Measurements from ENCODE around the gene RCOR1. TPM values are rescaled to one million over a fixed set of nuclear protein-coding genes. Genes with fewer than 3 reads are reported as not detected.
"Not testable (repeated sequence)": the region's sequence is repeated elsewhere in the genome, so short reads cannot be mapped to it uniquely, and the experiment has no call there.

Gene RCOR1
- total RNA-seq, 2 experiments from 2014 or later, result 14.8 to 15.3 TPM

- Mint-ChIP-seq H3K4me3 (no peak overlapping the region), H3K4me1 (peaks cover 49% of the 10 kb centered on the region), H3K9me3 (ENCODE audit: low read depth) (no peaks in the 10 kb centered on the region), H3K27ac (no peak overlapping the region), H3K27me3 (no peaks in the 10 kb centered on the region), H3K36me3 (ENCODE audit: low read depth) (peaks cover 3% of the 10 kb centered on the region)
- no peak for DNase-seq
- ATAC-seq, result no peak
- POLR2A ChIA-PET, result interaction anchor here (0.6 kb wide), 1 partner anchor 433 kb away, joined by 5 read pairs; no protein-coding TSS in a partner anchor
- intact Hi-C loops (cut with DNase I, micrococcal nuclease), result no loop called here
- CTCF ChIA-PET, result interaction anchor here (0.6 to 1.9 kb wide), 3 partner anchors 10 to 27 kb away, joined by 4 to 8 read pairs (median 6); no protein-coding TSS in a partner anchor
Observed at GRCh38 chr14:102620413-102620812, 28.0 kb downstream of the RCOR1 start.

GRCh38 chr14:102622262-102622885 is 29.9 kb downstream of the RCOR1 start:
- DNase-seq (peak; percentile 32), ATAC-seq (peak; percentile 63)
- Mint-ChIP-seq H3K27ac (peak overlapping the region; percentile 55), H3K27me3 (no peaks in the 10 kb centered on the region), H3K4me1 (peaks cover 57% of the 10 kb centered on the region), H3K4me3 (peak overlapping the region; percentile 8), H3K36me3 (ENCODE audit: low read depth) (peaks cover 11% of the 10 kb centered on the region), H3K9me3 (ENCODE audit: low read depth) (no peaks in the 10 kb centered on the region)
- intact Hi-C loops (cut with DNase I, micrococcal nuclease), result no loop called here
- POLR2A ChIA-PET, result no interaction called here
- CTCF ChIA-PET, result interaction anchor here (0.9 to 1.0 kb wide), 2 partner anchors 28 to 111 kb away, joined by 3 to 9 read pairs; no protein-coding TSS in a partner anchor

GRCh38 chr14:102624666-102625065 is 32.2 kb downstream of the RCOR1 start:
- peaks cover 11% of the 10 kb centered on the region for H3K36me3 Mint-ChIP-seq (ENCODE audit: low read depth)
- intact Hi-C loops (cut with DNase I, micrococcal nuclease), result no loop called here
- H3K4me3 Mint-ChIP-seq, result no peak overlapping the region
- no peak for DNase-seq
- ATAC-seq, result no peak
- H3K4me1 Mint-ChIP-seq, result peaks cover 56% of the 10 kb centered on the region
- no peak overlapping the region for H3K27ac Mint-ChIP-seq
- H3K9me3 Mint-ChIP-seq (ENCODE audit: low read depth), result no peaks in the 10 kb centered on the region
- CTCF ChIA-PET, result interaction anchor here (0.6 kb wide), 2 partner anchors 30 to 80 kb away, joined by 3 to 5 read pairs; no protein-coding TSS in a partner anchor
- no peaks in the 10 kb centered on the region for H3K27me3 Mint-ChIP-seq
- POLR2A ChIA-PET, result no interaction called here

- peaks cover 10% of the 10 kb centered on the region for H3K36me3 Mint-ChIP-seq (ENCODE audit: low read depth)
- ATAC-seq (peak; percentile 62), DNase-seq (no peak)
- intact Hi-C loops (cut with DNase I, micrococcal nuclease), result no loop called here
- ChIA-PET POLR2A (no interaction called here), CTCF (interaction anchor here (0.9 to 1.1 kb wide), 2 partner anchors 29 to 31 kb away, joined by 3 to 5 read pairs; no protein-coding TSS in a partner anchor)
- peaks cover 47% of the 10 kb centered on the region for H3K4me1 Mint-ChIP-seq
- H3K9me3 Mint-ChIP-seq (ENCODE audit: low read depth), result no peaks in the 10 kb centered on the region
- no peak overlapping the region for H3K4me3 Mint-ChIP-seq
- no peaks in the 10 kb centered on the region for H3K27me3 Mint-ChIP-seq
- peak overlapping the region; percentile 44 for H3K27ac Mint-ChIP-seq
Observed at GRCh38 chr14:102625564-102626296, 33.3 kb downstream of the RCOR1 start.

GRCh38 chr14:102626530-102626929 is 34.1 kb downstream of the RCOR1 start:
- intact Hi-C loops (cut with DNase I, micrococcal nuclease), result no loop called here
- CTCF ChIA-PET, result interaction anchor here (0.9 to 1.1 kb wide), 3 partner anchors 28 to 32 kb away, joined by 3 to 5 read pairs (median 4); no protein-coding TSS in a partner anchor
- DNase-seq (no peak), ATAC-seq (no peak)
- H3K27ac Mint-ChIP-seq, result no peak overlapping the region
- H3K4me3 Mint-ChIP-seq, result no peak overlapping the region
- peaks cover 40% of the 10 kb centered on the region for H3K4me1 Mint-ChIP-seq
- POLR2A ChIA-PET, result interaction anchor here (0.6 kb wide), 1 partner anchor 105 kb away, joined by 4 read pairs; no protein-coding TSS in a partner anchor
- no peaks in the 10 kb centered on the region for H3K9me3 Mint-ChIP-seq (ENCODE audit: low read depth)
- H3K27me3 Mint-ChIP-seq, result no peaks in the 10 kb centered on the region
- H3K36me3 Mint-ChIP-seq (ENCODE audit: low read depth), result peaks cover 7% of the 10 kb centered on the region

GRCh38 chr14:102629011-102629444 is 36.6 kb downstream of the RCOR1 start:
- H3K4me1 Mint-ChIP-seq, result peaks cover 31% of the 10 kb centered on the region
- DNase-seq, result no peak
- H3K9me3 Mint-ChIP-seq (ENCODE audit: low read depth), result no peaks in the 10 kb centered on the region
- no peak for ATAC-seq
- no peaks in the 10 kb centered on the region for H3K27me3 Mint-ChIP-seq
- H3K27ac Mint-ChIP-seq, result no peak overlapping the region
- ChIA-PET CTCF (interaction anchor here (0.5 to 0.7 kb wide), 2 partner anchors 37 to 66 kb away, joined by 3 read pairs; no protein-coding TSS in a partner anchor), POLR2A (no interaction called here)
- peaks cover 7% of the 10 kb centered on the region for H3K36me3 Mint-ChIP-seq (ENCODE audit: low read depth)
- H3K4me3 Mint-ChIP-seq, result no peak overlapping the region
- intact Hi-C loops (cut with DNase I, micrococcal nuclease), result no loop called here

- H3K9me3 Mint-ChIP-seq (ENCODE audit: low read depth), result no peaks in the 10 kb centered on the region
- H3K27ac Mint-ChIP-seq, result no peak overlapping the region
- peaks cover 9% of the 10 kb centered on the region for H3K36me3 Mint-ChIP-seq (ENCODE audit: low read depth)
- peaks cover 35% of the 10 kb centered on the region for H3K4me1 Mint-ChIP-seq
- intact Hi-C loops (cut with DNase I, micrococcal nuclease), result no loop called here
- DNase-seq (no peak), ATAC-seq (no peak)
- ChIA-PET CTCF (interaction anchor here (0.7 kb wide), 1 partner anchor 65 kb away, joined by 3 read pairs; no protein-coding TSS in a partner anchor), POLR2A (no interaction called here)
- H3K4me3 Mint-ChIP-seq, result no peak overlapping the region
- no peaks in the 10 kb centered on the region for H3K27me3 Mint-ChIP-seq
Observed at GRCh38 chr14:102629808-102630350, 37.4 kb downstream of the RCOR1 start.

GRCh38 chr14:102630405-102630804 is 38.0 kb downstream of the RCOR1 start:
- Mint-ChIP-seq H3K4me3 (no peak overlapping the region), H3K27ac (no peak overlapping the region), H3K27me3 (no peaks in the 10 kb centered on the region), H3K9me3 (ENCODE audit: low read depth) (no peaks in the 10 kb centered on the region), H3K4me1 (peaks cover 32% of the 10 kb centered on the region), H3K36me3 (ENCODE audit: low read depth) (peaks cover 9% of the 10 kb centered on the region)
- CTCF ChIA-PET, result no interaction called here
- DNase-seq, result no peak
- no peak for ATAC-seq
- intact Hi-C loops (cut with DNase I, micrococcal nuclease), result no loop called here
- POLR2A ChIA-PET, result no interaction called here

GRCh38 chr14:102630881-102631280 is 38.4 kb downstream of the RCOR1 start:
- intact Hi-C loops (cut with DNase I, micrococcal nuclease), result no loop called here
- Mint-ChIP-seq H3K27ac (no peak overlapping the region), H3K9me3 (ENCODE audit: low read depth) (no peaks in the 10 kb centered on the region), H3K36me3 (ENCODE audit: low read depth) (peaks cover 5% of the 10 kb centered on the region), H3K4me1 (peaks cover 29% of the 10 kb centered on the region), H3K27me3 (no peaks in the 10 kb centered on the region), H3K4me3 (no peak overlapping the region)
- ChIA-PET CTCF (no interaction called here), POLR2A (no interaction called here)
- DNase-seq (no peak), ATAC-seq (no peak)

- ChIA-PET CTCF (interaction anchor here (0.7 to 0.8 kb wide), 2 partner anchors 18 to 106 kb away, joined by 3 read pairs; no protein-coding TSS in a partner anchor), POLR2A (interaction anchor here (0.8 kb wide), 1 partner anchor 272 kb away, joined by 3 read pairs; no protein-coding TSS in a partner anchor)
- intact Hi-C loops (cut with DNase I, micrococcal nuclease), result loop anchor here in 1 of 2 experiments (2.0 kb wide), 1 partner anchor 39 kb away; no protein-coding TSS in a partner anchor
- H3K4me1 Mint-ChIP-seq, result peaks cover 19% of the 10 kb centered on the region
- no peaks in the 10 kb centered on the region for H3K9me3 Mint-ChIP-seq (ENCODE audit: low read depth)
- H3K27me3 Mint-ChIP-seq, result no peaks in the 10 kb centered on the region
- no peak overlapping the region for H3K4me3 Mint-ChIP-seq
- peak; percentile 52 for DNase-seq
- H3K27ac Mint-ChIP-seq, result no peak overlapping the region
- peaks cover 2% of the 10 kb centered on the region for H3K36me3 Mint-ChIP-seq (ENCODE audit: low read depth)
- peak; percentile 83 for ATAC-seq
Observed at GRCh38 chr14:102633906-102634595, 41.6 kb downstream of the RCOR1 start.

GRCh38 chr14:102639611-102640010 is 47.2 kb downstream of the RCOR1 start:
- intact Hi-C loops (cut with DNase I, micrococcal nuclease); H3K36me3 Mint-ChIP-seq (ENCODE audit: low read depth); H3K4me3 Mint-ChIP-seq; H3K27ac Mint-ChIP-seq; H3K27me3 Mint-ChIP-seq; H3K9me3 Mint-ChIP-seq (ENCODE audit: low read depth); POLR2A ChIA-PET; DNase-seq; ATAC-seq: not testable (repeated sequence)
- CTCF ChIA-PET, result interaction anchor here (0.9 to 1.6 kb wide), 2 partner anchors 20 to 158 kb away, joined by 3 to 4 read pairs; no protein-coding TSS in a partner anchor
- H3K4me1 Mint-ChIP-seq, result peaks cover 32% of the 10 kb centered on the region
